T-helper 9 cell (primary cell): ENCODE results near the gene HEPACAM2.
A peak's percentile ranks its signal among the peaks of the same experiment; 100 is the strongest.

Experiments
- DNase-seq: peaks from one replicate; pipeline ENCODE4 v3.0.0-alpha.2; 2020

The HEPACAM2 gene

GRCh38 chr7:93202594-93203250 is 23.5 kb downstream of the HEPACAM2 start:
- no peak for DNase-seq

DNA sequence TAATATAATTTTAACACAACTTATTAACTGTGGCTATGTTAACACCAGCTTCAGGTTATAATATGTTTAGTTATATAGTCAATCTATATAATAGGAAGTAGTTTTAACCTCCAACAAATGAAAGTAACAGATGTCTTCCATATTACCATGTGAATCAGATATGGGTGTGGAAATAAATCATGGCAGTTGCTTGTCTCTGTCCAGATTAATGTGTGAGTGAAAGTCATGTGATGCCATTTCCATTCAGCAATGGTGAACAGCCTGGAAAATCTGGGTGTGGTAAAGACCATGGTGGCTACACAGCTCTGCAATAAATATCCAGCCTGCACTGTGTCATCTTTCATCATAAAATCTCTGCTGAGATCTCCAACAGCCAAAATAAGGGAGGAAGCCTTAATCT is 27.8 kb downstream of the HEPACAM2 start:
- DNase-seq = no peak

DNA sequence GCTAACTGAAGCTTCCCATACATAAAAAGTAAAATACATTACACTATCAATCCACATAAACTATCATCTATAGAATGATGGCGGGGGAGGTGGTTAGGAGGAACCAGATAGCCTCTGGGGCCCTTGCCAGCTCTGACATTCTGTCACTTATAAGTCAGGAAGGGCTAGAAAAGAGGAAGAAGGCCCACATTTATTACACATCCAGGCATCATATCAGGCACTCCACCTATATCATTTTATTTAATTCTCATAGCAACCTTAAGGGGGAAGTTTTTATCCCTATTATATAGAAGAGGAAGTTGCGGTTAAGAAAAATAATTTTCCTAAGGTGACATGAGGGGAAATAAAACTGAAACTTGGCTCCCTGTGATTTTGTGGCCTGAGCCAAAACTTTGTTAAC is 29.9 kb downstream of the HEPACAM2 start:
- no peak for DNase-seq

- DNase-seq = no peak
Measured at GRCh38 chr7:93194386-93194785, 31.9 kb downstream of the HEPACAM2 start.

GRCh38 chr7:93188870-93189634 is 37.2 kb downstream of the HEPACAM2 start:
- no peak for DNase-seq

DNA sequence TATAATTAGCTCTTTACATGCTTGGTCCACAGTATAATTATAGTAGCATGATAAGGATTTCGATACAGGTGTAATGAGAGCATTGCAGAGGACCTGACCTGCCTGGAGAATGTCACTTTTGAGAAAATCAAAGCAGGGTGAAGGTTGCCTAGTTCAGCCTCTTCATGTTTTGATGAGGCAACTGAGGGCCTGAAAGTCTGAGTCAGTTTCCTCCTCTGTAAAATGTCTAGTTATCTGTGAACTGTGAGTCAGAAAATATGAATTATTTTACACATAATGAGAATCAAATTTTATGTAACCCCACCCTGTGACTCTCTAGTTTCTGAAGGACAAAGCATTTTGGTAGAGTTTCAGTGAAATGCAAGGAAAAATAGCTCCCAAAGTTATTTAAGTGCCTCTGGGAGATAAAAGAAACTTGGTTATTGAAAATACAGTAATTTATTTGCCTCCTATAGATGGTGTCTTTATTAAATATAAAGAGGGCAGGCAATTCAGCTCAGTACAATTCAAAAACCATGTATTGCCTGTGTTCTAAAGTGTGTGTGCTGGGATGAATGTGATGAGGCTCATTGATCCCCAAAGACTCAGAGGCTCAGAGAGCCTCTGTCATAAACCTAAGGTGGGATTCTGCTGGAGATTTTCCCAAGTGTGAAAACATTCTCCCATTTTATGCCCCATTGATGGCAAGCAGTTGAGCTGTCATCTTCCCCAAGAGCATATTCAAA is 40.8 kb downstream of the HEPACAM2 start:
- DNase-seq = no peak

GRCh38 chr7:93179173-93179572 is 47.1 kb downstream of the HEPACAM2 start:
- no peak for DNase-seq

DNA sequence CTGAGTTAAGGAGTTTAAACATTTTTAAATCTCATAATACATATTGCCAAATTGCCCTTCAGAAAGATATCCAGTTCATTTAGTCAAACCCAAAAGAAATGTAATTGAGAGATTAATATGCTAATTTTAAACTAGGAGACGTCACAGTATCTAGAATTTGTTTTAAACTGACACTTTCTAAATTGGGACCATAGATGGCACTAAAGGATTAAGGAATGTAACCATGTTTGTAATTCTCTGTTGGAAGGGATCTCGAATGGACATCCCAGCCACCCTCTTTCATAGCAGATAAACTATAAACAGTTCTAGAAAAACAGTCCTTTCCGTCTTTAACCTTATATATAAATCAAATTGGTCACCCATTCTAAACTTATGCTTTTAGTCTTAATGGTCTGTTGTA is 48.1 kb downstream of the HEPACAM2 start:
- no peak for DNase-seq

GRCh38 chr7:93176992-93177580 is 49.2 kb downstream of the HEPACAM2 start:
- no peak for DNase-seq

DNA sequence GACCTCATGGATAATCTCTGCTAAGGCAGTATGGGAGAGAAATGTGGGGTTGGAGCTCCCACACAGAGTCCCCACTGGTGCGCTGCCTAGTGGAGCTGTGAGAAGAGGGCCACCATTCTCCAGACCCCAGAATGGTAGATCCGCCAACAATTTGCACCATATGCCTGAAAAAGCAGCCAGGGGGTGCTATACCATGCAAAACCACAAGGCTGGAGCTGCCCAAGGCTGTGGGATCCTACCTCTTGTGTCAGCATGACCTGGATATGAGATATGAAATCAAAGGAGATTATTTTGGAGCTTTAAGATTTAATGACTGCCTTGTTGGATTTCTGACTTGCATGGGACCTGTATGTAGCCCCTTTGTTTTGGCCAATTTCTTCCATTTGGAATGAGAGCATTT is 51.0 kb downstream of the HEPACAM2 start:
- no peak for DNase-seq

- DNase-seq = no peak
Measured at GRCh38 chr7:93172683-93173082, 53.6 kb downstream of the HEPACAM2 start.

GRCh38 chr7:93171606-93172226 is 54.6 kb downstream of the HEPACAM2 start:
- no peak for DNase-seq

DNA sequence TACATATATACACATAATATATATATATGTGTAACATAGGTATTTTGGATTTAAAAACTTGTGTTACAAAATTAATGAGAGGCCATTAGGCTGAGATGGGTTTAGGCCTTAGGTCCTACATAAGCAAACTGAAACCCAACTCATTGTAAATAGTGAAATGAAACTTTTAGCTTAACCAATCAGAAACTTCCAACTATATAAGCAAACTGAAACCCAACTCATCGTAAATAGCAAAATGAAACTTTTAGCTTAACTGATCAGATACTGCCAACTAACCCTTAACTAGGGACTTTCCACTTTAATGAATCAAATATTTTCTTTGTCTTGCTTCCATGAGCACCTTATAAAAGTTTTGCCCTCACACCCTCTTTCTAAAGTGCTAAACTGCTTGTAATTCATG is 60.8 kb downstream of the HEPACAM2 start:
- no peak for DNase-seq

DNA sequence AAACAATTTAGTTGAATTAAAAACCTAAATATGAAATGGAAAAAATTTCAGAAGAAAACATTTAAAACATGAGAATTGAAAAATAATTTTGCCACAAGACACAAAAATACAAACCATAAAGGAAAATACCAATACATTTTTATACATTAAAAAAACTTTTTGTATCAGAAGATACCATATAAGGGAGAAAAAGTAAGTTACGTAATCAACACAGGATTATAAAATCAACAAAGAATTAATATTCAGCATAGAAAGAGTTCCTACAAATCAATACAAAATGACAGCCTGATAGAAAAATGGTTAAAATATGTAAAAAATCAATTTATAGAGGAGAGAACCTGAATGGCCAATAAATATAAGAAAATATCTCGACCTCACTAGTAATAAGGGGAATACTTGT is 61.5 kb downstream of the HEPACAM2 start:
- no peak for DNase-seq

GRCh38 chr7:93161181-93161762 is 65.0 kb downstream of the HEPACAM2 start:
- no peak for DNase-seq

DNA sequence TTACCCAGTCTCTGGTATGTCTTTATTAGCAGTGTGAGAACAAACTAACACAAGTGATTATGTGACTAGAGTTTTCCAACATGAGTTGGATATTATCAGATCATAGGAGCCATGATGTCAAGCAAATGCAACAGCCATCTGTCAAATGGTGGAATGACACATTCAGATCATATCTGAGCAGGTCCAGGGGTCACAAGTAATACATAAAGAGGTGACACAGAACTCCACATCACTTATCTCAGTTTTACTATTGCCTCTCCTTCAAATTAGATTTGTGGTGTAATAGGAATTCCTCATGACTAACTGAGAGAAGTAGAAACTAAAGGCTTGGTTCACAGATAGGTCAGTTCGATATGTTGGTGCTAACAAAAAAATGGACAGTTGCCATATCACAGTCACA is 65.9 kb downstream of the HEPACAM2 start:
- no peak for DNase-seq

DNA sequence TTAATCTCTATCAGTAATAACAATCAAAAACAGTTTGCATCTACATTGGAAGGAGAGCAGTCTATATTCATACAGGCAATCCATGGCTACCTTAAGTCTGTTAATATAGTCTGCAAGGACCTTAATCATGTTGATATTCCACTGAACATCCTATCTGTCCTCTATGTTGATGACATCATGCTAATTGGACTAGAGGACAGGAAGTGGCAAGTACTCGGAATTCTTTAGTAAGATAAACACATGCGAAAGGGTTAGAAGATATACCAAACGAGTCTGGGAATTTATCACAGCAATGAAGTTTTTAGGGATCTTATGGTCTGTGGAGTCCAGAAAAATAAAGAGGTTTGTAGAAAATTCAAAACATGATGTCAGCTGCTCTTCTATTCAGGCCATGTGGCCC is 66.8 kb downstream of the HEPACAM2 start:
- no peak for DNase-seq

GRCh38 chr7:93156884-93157283 is 69.4 kb downstream of the HEPACAM2 start:
- DNase-seq = no peak

GRCh38 chr7:93150200-93150835 is 76.0 kb downstream of the HEPACAM2 start:
- DNase-seq = no peak

DNA sequence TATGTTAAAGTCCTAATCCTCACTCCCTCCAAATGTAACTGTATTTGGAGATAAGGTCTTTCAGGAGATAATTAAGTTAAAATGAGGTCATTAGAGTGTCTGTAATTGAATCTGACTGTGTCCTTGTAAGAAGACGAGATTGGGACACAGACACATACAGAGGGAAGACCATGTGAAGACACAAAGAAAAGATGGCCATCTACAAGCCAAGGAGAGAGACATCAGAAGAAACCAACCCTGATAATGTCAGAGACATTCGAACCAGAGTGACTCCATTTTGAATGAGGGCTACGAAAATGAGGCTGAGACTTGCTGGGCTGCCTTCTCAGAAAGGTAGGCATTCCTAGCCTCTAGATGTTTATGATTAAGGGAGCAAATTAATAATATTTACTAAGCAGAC is 77.5 kb downstream of the HEPACAM2 start:
- no peak for DNase-seq

- no peak for DNase-seq
Measured at GRCh38 chr7:93148144-93148543, 78.1 kb downstream of the HEPACAM2 start, which contains the start of gene SAMD9L. Gene SAMD9L, minus strand, starts transcription at chr7:93148385. Its CDS starts 12,414 bp downstream, at chr7:93135971.

DNA sequence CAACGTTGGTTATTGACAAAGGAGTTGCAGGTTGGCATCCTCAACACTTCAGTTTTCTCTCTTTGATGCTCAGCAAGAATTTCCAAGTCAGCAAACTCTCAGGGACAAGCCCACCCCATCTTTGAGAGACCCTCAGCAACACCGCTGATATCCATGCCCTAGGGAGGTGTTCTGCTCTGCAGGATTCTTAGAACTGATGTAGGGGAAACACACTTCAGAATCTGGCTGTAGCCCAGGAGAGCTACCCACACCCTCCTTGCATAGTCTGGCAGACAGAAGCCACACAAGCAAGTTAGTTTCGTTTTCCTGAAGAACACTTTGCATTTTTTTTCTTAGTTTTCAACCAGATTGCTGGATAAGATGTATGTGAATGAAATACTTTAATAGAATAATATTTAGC is 78.9 kb downstream of the HEPACAM2 start:
- peak; percentile 1 for DNase-seq
